Measurements from ENCODE around the gene ARHGAP4. TPM values are rescaled to one million over a fixed set of nuclear protein-coding genes. Genes with fewer than 3 reads are reported as not detected.

Gene ARHGAP4
- total and polyA plus RNA-seq, 2 experiments from 2014 or later = 6.2 to 6.4 TPM

- Histone ChIP-seq H3K4me1 (ENCODE audit: insufficient read depth) (peaks cover 14% of the 10 kb centered on the region), H3K4me2 (no peak overlapping the region), H3K9me2 (replicated peaks; ENCODE audit: insufficient read depth) (no peaks in the 10 kb centered on the region), H3K9me3 (ENCODE audit: low read depth) (no peaks in the 10 kb centered on the region), H4K20me1 (ENCODE audit: insufficient read depth, poor library complexity, severe bottlenecking) (peaks cover 43% of the 10 kb centered on the region), H3K36me3 (replicated peaks; ENCODE audit: insufficient read depth, low read depth) (no peaks in the 10 kb centered on the region), H3K27ac (no peak overlapping the region), H3K4me3 (no peak overlapping the region), H2AFZ (no peak overlapping the region), H3K79me2 (peaks cover 49% of the 10 kb centered on the region), H3K27me3 (no peaks in the 10 kb centered on the region)
- no peak for DNase-seq (ENCODE audit: low spot score)
- WGBS (ENCODE audit: low lambda C conversion rate, missing lambda C conversion rate) = 90% methylated on average over 14 of the region's 14 CpGs
- TF ChIP-seq EZH2phosphoT487 (IDR thresholded peaks at IDR 0.05; ENCODE audit: low read depth, severe bottlenecking, unreplicated experiment) = no peak
- TF ChIP-seq CTCF (IDR thresholded peaks at IDR 0.05; ENCODE audit: poor library complexity) = no peak
- no peak for TF ChIP-seq EZH2 (IDR thresholded peaks at IDR 0.05; ENCODE audit: borderline replicate concordance)
Observed at GRCh38 chrX:153964105-153964504, 38.0 kb upstream of the ARHGAP4 start.

GRCh38 chrX:153963546-153963945, 37.5 kb upstream of the ARHGAP4 start:
- no peak for TF ChIP-seq EZH2 (IDR thresholded peaks at IDR 0.05; ENCODE audit: borderline replicate concordance)
- TF ChIP-seq CTCF (IDR thresholded peaks at IDR 0.05; ENCODE audit: poor library complexity) = no peak
- no peak for TF ChIP-seq EZH2phosphoT487 (IDR thresholded peaks at IDR 0.05; ENCODE audit: low read depth, severe bottlenecking, unreplicated experiment)
- Histone ChIP-seq H3K27ac (no peak overlapping the region), H3K4me2 (no peak overlapping the region), H3K4me3 (no peak overlapping the region), H3K9me2 (replicated peaks; ENCODE audit: insufficient read depth) (no peaks in the 10 kb centered on the region), H3K36me3 (replicated peaks; ENCODE audit: insufficient read depth, low read depth) (no peaks in the 10 kb centered on the region), H3K4me1 (ENCODE audit: insufficient read depth) (peaks cover 8% of the 10 kb centered on the region), H3K9me3 (ENCODE audit: low read depth) (no peaks in the 10 kb centered on the region), H4K20me1 (ENCODE audit: insufficient read depth, poor library complexity, severe bottlenecking) (peaks cover 37% of the 10 kb centered on the region), H3K79me2 (peaks cover 44% of the 10 kb centered on the region), H3K27me3 (no peaks in the 10 kb centered on the region), H2AFZ (no peak overlapping the region)
- no peak for DNase-seq (ENCODE audit: low spot score)
- WGBS (ENCODE audit: low lambda C conversion rate, missing lambda C conversion rate) = 85% methylated on average over 12 of the region's 12 CpGs

- Histone ChIP-seq H3K36me3 (replicated peaks; ENCODE audit: insufficient read depth, low read depth) (no peaks in the 10 kb centered on the region), H3K4me1 (ENCODE audit: insufficient read depth) (no peaks in the 10 kb centered on the region), H3K9me2 (replicated peaks; ENCODE audit: insufficient read depth) (no peaks in the 10 kb centered on the region), H3K4me2 (no peak overlapping the region), H3K4me3 (no peak overlapping the region), H2AFZ (no peak overlapping the region), H3K27ac (no peak overlapping the region), H3K27me3 (no peaks in the 10 kb centered on the region), H3K79me2 (peaks cover 21% of the 10 kb centered on the region), H4K20me1 (ENCODE audit: insufficient read depth, poor library complexity, severe bottlenecking) (peaks cover 19% of the 10 kb centered on the region), H3K9me3 (ENCODE audit: low read depth) (no peaks in the 10 kb centered on the region)
- DNase-seq (ENCODE audit: low spot score) = no peak
- TF ChIP-seq EZH2phosphoT487 (IDR thresholded peaks at IDR 0.05; ENCODE audit: low read depth, severe bottlenecking, unreplicated experiment) (no peak), EZH2 (IDR thresholded peaks at IDR 0.05; ENCODE audit: borderline replicate concordance) (no peak), CTCF (IDR thresholded peaks at IDR 0.05; ENCODE audit: poor library complexity) (no peak)
- 92% methylated on average over 11 of the region's 11 CpGs for WGBS (ENCODE audit: low lambda C conversion rate, missing lambda C conversion rate)
Observed at GRCh38 chrX:153961292-153961691, 35.2 kb upstream of the ARHGAP4 start.

- Histone ChIP-seq H3K4me1 (ENCODE audit: insufficient read depth) (no peaks in the 10 kb centered on the region), H3K79me2 (peaks cover 16% of the 10 kb centered on the region), H4K20me1 (ENCODE audit: insufficient read depth, poor library complexity, severe bottlenecking) (peaks cover 16% of the 10 kb centered on the region), H3K36me3 (replicated peaks; ENCODE audit: insufficient read depth, low read depth) (no peaks in the 10 kb centered on the region), H3K27me3 (no peaks in the 10 kb centered on the region), H3K27ac (no peak overlapping the region), H3K4me3 (no peak overlapping the region), H3K9me3 (ENCODE audit: low read depth) (no peaks in the 10 kb centered on the region), H3K9me2 (replicated peaks; ENCODE audit: insufficient read depth) (no peaks in the 10 kb centered on the region), H3K4me2 (no peak overlapping the region), H2AFZ (no peak overlapping the region)
- TF ChIP-seq EZH2phosphoT487 (IDR thresholded peaks at IDR 0.05; ENCODE audit: low read depth, severe bottlenecking, unreplicated experiment) (no peak), EZH2 (IDR thresholded peaks at IDR 0.05; ENCODE audit: borderline replicate concordance) (no peak), CTCF (IDR thresholded peaks at IDR 0.05; ENCODE audit: poor library complexity) (no peak)
- 92% methylated on average over 22 of the region's 22 CpGs for WGBS (ENCODE audit: low lambda C conversion rate, missing lambda C conversion rate)
- no peak for DNase-seq (ENCODE audit: low spot score)
Observed at GRCh38 chrX:153960786-153961185, 34.7 kb upstream of the ARHGAP4 start.
